ENCODE measurements around the gene GANC. TPM values are rescaled to one million over a fixed set of nuclear protein-coding genes. Genes with fewer than 3 reads are reported as not detected.

GANC gene
- total and polyA plus RNA-seq, 2 experiments from 2014 or later = 7.4 to 12.6 TPM

- TF ChIP-seq REST (IDR thresholded peaks at IDR 0.05; ENCODE audit: unreplicated experiment) = no peak
- no peak for TF ChIP-seq ZNF114 (CRISPR knock-in tag; IDR thresholded peaks at IDR 0.05)
- TF ChIP-seq POLR2AphosphoS5 (IDR thresholded peaks at IDR 0.05; ENCODE audit: low read depth) = no peak
- no peak for TF ChIP-seq EZH2phosphoT487 (IDR thresholded peaks at IDR 0.05; ENCODE audit: unreplicated experiment)
- TF ChIP-seq STAT1 (IDR thresholded peaks at IDR 0.05; ENCODE audit: unreplicated experiment) = no peak
- TF ChIP-seq ZNF462 (CRISPR knock-in tag; IDR thresholded peaks at IDR 0.05) = no peak
Observed at GRCh38 chr15:42359985-42360384, 87.0 kb downstream of the GANC start (continued).

Measured in GM23338 (cell line).